Transverse colon (tissue), 4 donors: Measurements from ENCODE around the gene OR6A2. TPM values are rescaled to one million over a fixed set of nuclear protein-coding genes. Genes with fewer than 3 reads are reported as not detected.

Experiments
- DNase-seq: peaks from one replicate; pipeline ENCODE4 v3.0.0-alpha.2; 2019
- H3K27ac ChIP-seq, 4 donors: fragments of 200-600 bp; sonication (generic); 2 replicates each; pipeline ENCODE4 v1.5.1; 2016 to 2018; ENCODE audit warnings: inconsistent platforms in 4 of 4
- H3K27me3 ChIP-seq: fragments of 200-600 bp; sonication (generic); 2 replicates; pipeline ENCODE4 v1.5.1; 2017; ENCODE audit warnings: inconsistent platforms
- H3K36me3 ChIP-seq, 4 donors: fragments of 200-600 bp; sonication (generic); 2 replicates each; pipeline ENCODE4 v1.5.1; 2017 to 2019; ENCODE audit warnings: inconsistent platforms in 4 of 4
- H3K4me1 ChIP-seq, 4 donors: fragments of 200-600 bp; sonication (generic); 2 replicates each; pipeline ENCODE4 v1.5.1; 2017 to 2020; ENCODE audit warnings: inconsistent platforms in 4 of 4
- H3K4me3 ChIP-seq, 4 donors: fragments of 200-600 bp; sonication (generic); 1 replicate in 1 of 4; 2 replicates in 3 of 4; pipeline versions ENCODE4 v1.5.1 to v1.6.1; 2017 to 2019; ENCODE audit warnings: inconsistent platforms in 4 of 4
- H3K9me3 ChIP-seq, 2 donors: fragments of 200-600 bp; sonication (generic); 2 replicates each; pipeline ENCODE4 v1.5.1; 2017 to 2019; ENCODE audit warnings: inconsistent platforms in 2 of 2
- CTCF ChIP-seq, 5 experiments: fragments of 200-600 bp in 3 of 5; fragments of 450-650 bp in 2 of 5; sonication (generic) in 3 of 5; IDR thresholded peaks; 1 replicate in 2 of 5; 2 replicates in 3 of 5; pipeline ENCODE4 v1.5.1; 2016 to 2017; ENCODE audit warnings: antibody characterized with exemption in 5 of 5, inconsistent platforms in 3 of 5, mild to moderate bottlenecking in 2 of 5, moderate library complexity in 1 of 5
- EP300 ChIP-seq: sonication (generic); formaldehyde crosslinking; IDR thresholded peaks from one replicate; pipeline ENCODE4 v1.6.1; 2017; ENCODE audit warnings: antibody characterized with exemption, low read depth
- POLR2A ChIP-seq: fragments of 450-650 bp; IDR thresholded peaks from one replicate; pipeline ENCODE4 v1.6.1; 2016; ENCODE audit warnings: antibody characterized with exemption, mild to moderate bottlenecking, moderate library complexity
- POLR2AphosphoS5 ChIP-seq, 3 donors: sonication (generic); formaldehyde crosslinking; IDR thresholded peaks; one replicate each; pipeline ENCODE4 v1.6.1; 2016; ENCODE audit warnings: antibody characterized with exemption in 3 of 3
- WGBS, 2 donors: methylation state at CpG; one replicate each; pipeline ENCODE4 v1.1.5; 2018; ENCODE audit warnings: low coverage in 1 of 2; 5-methylcytosine and 5-hydroxymethylcytosine counted together
- in situ Hi-C, 4 donors: fragments of 200-750 bp; cut with MboI; loops; one replicate each; pipeline versions ENCODE4 v1.15.0 to v1.15.1; 2017; ENCODE audit warnings: low sequenced_read_pairs in 3 of 4, low pct_ligation_motif_present in 1 of 4, low pct_unique_long_range_greater_than_20kb in 1 of 4
- intact Hi-C: fragments of 100-400 bp; cut with DNase I; formaldehyde crosslinking; loops from one replicate; pipeline ENCODE4 v1.15.1; 2023; ENCODE audit warnings: low total_unique reads
- total RNA-seq, 4 donors: library from RNA; depleted of rRNA; stranded (reverse); fragments of >200 nt; gene quantifications; one replicate each; pipeline ENCODE4 v1.1.0, GENCODE V29; 2016

OR6A2 gene
- total RNA-seq, 4 donors from 2014 or later = 0.27 to 1.3 TPM; not detected in 2

- intact Hi-C loops = no loop called here
- 72% methylated on average over 1 of the region's 1 CpG; no CpG with 5 or more reads in 1 of the 2 donors for WGBS, 2 donors
- Histone ChIP-seq H3K36me3 (no peaks in the 10 kb centered on the region), H3K9me3 (no peaks in the 10 kb centered on the region), H3K4me1 (peaks cover 0 to 15% (median 3%) of the 10 kb centered on the region in 4 donors), H3K4me3 (peak overlapping the region in 2 of 4 donors; percentile 13 to 47), H3K27me3 (no peaks in the 10 kb centered on the region), H3K27ac (peak overlapping the region; percentile 65 to 86 (median 76))
- DNase-seq = no peak
- in situ Hi-C loops = no loop called here
- TF ChIP-seq POLR2AphosphoS5 (IDR thresholded peaks at IDR 0.05) (no peak), CTCF (IDR thresholded peaks at IDR 0.05) (no peak), EP300 (no peak), POLR2A (no peak)
Measured at GRCh38 chr11:6746626-6747025, 52.9 kb downstream of the OR6A2 start.

- DNase-seq = peak; percentile 55
- peak overlapping the region; percentile 65 to 86 (median 76) for H3K27ac ChIP-seq
- in situ Hi-C loops = no loop called here
- intact Hi-C loops = no loop called here
- TF ChIP-seq EP300 (no peak), POLR2A (peak; percentile 57), CTCF (IDR thresholded peaks at IDR 0.05) (no peak), POLR2AphosphoS5 (IDR thresholded peaks at IDR 0.05) (peak in 2 of 3 donors; percentile 45 to 59)
- H3K9me3 ChIP-seq = no peaks in the 10 kb centered on the region
- H3K27me3 ChIP-seq = no peaks in the 10 kb centered on the region
- H3K36me3 ChIP-seq = no peaks in the 10 kb centered on the region
- H3K4me3 ChIP-seq = peak overlapping the region in 3 of 4 donors; percentile 13 to 47 (median 18)
- WGBS, 2 donors = 39 to 55% methylated on average over 5 of the region's 5 CpGs
- peaks cover 0 to 15% (median 3%) of the 10 kb centered on the region in 4 donors for H3K4me1 ChIP-seq
Measured at GRCh38 chr11:6746086-6746618, 53.3 kb downstream of the OR6A2 start.

- no peak for DNase-seq
- Histone ChIP-seq H3K27me3 (no peaks in the 10 kb centered on the region), H3K27ac (peak overlapping the region; percentile 65 to 86 (median 76)), H3K9me3 (no peaks in the 10 kb centered on the region), H3K4me3 (peak overlapping the region in 3 of 4 donors; percentile 13 to 47 (median 18)), H3K4me1 (peaks cover 0 to 15% (median 3%) of the 10 kb centered on the region in 4 donors), H3K36me3 (no peaks in the 10 kb centered on the region)
- TF ChIP-seq POLR2AphosphoS5 (IDR thresholded peaks at IDR 0.05) (peak in 1 of 3 donors; percentile 14), EP300 (no peak)
- intact Hi-C loops = no loop called here
- 37 to 57% methylated on average over 2 of the region's 2 CpGs for WGBS, 2 donors
- in situ Hi-C loops = no loop called here
Measured at GRCh38 chr11:6745465-6746015, 53.9 kb downstream of the OR6A2 start.

- Histone ChIP-seq H3K4me3 (peak overlapping the region in 1 of 4 donors; percentile 47), H3K4me1 (peaks cover 0 to 15% (median 3%) of the 10 kb centered on the region in 4 donors), H3K27me3 (no peaks in the 10 kb centered on the region), H3K36me3 (no peaks in the 10 kb centered on the region), H3K27ac (peak overlapping the region; percentile 65 to 86 (median 76)), H3K9me3 (no peaks in the 10 kb centered on the region)
- intact Hi-C loops (no loop called here), in situ Hi-C loops (no loop called here)
- 42 to 54% methylated on average over 3 to 4 of the region's 4 CpGs for WGBS, 2 donors
- no peak for DNase-seq
- no peak for TF ChIP-seq POLR2AphosphoS5 (IDR thresholded peaks at IDR 0.05)
- no peak for TF ChIP-seq CTCF (IDR thresholded peaks at IDR 0.05)
- TF ChIP-seq EP300 = no peak
- no peak for TF ChIP-seq POLR2A
Measured at GRCh38 chr11:6745018-6745417, 54.5 kb downstream of the OR6A2 start.
